Hypothalamus (tissue), 51 donors: ENCODE results near the gene SGCD.
A peak's percentile ranks its signal among the peaks of the same experiment; 100 is the strongest.

Source experiments
- DNase-seq, 51 donors: peaks; one replicate each; lab custom pipeline; 2025; lab: John Stamatoyannopoulos, UW

The SGCD gene

GRCh38 chr5:156359476-156359875, 32.5 kb downstream of the SGCD start:
- no peak for DNase-seq

- DNase-seq = no peak
Measured at GRCh38 chr5:156361436-156362109, 34.6 kb downstream of the SGCD start.

- DNase-seq = no peak
Measured at GRCh38 chr5:156363861-156364260, 36.9 kb downstream of the SGCD start.

- DNase-seq = no peak
Measured at GRCh38 chr5:156366521-156366920, 39.6 kb downstream of the SGCD start.

GRCh38 chr5:156367597-156367996, 40.6 kb downstream of the SGCD start:
- no peak for DNase-seq

GRCh38 chr5:156375895-156376495, 49.0 kb downstream of the SGCD start:
- DNase-seq = no peak

- no peak for DNase-seq
Measured at GRCh38 chr5:156376751-156377150, 49.8 kb downstream of the SGCD start.

GRCh38 chr5:156378159-156378558, 51.2 kb downstream of the SGCD start:
- DNase-seq = no peak

- no peak for DNase-seq
Measured at GRCh38 chr5:156379206-156379605, 52.2 kb downstream of the SGCD start.

- no peak for DNase-seq
Measured at GRCh38 chr5:156380848-156381247, 53.9 kb downstream of the SGCD start.

- no peak for DNase-seq
Measured at GRCh38 chr5:156383510-156384265, 56.7 kb downstream of the SGCD start.

GRCh38 chr5:156385416-156385815, 58.5 kb downstream of the SGCD start:
- DNase-seq = no peak

- DNase-seq = no peak
Measured at GRCh38 chr5:156386976-156387375, 60.0 kb downstream of the SGCD start.

GRCh38 chr5:156387391-156387790, 60.4 kb downstream of the SGCD start:
- DNase-seq = no peak

- DNase-seq = no peak
Measured at GRCh38 chr5:156388233-156388632, 61.3 kb downstream of the SGCD start.

GRCh38 chr5:156391139-156391538, 64.2 kb downstream of the SGCD start:
- DNase-seq = no peak

GRCh38 chr5:156393980-156394379, 67.0 kb downstream of the SGCD start:
- DNase-seq = no peak

GRCh38 chr5:156394642-156395305, 67.8 kb downstream of the SGCD start:
- DNase-seq = peak in 5 of 51 donors; percentile 2 to 36 (median 10)

GRCh38 chr5:156395306-156395675, 68.3 kb downstream of the SGCD start:
- DNase-seq = no peak

GRCh38 chr5:156396063-156396829, 69.3 kb downstream of the SGCD start:
- DNase-seq = peak in 2 of 51 donors; percentile 6 to 24

GRCh38 chr5:156396830-156397081, 69.8 kb downstream of the SGCD start:
- no peak for DNase-seq
